Measurements from ENCODE around the gene PRDM16.
"Not testable (repeated sequence)": the region's sequence is repeated elsewhere in the genome, so short reads cannot be mapped to it uniquely, and the experiment has no call there.

- TF ChIP-seq ZNF274 (IDR thresholded peaks at IDR 0.05; ENCODE audit: low read depth, low read length); YY1 (IDR thresholded peaks at IDR 0.05; ENCODE audit: insufficient read depth, insufficient read length): not testable (repeated sequence)
Measured at GRCh38 chr1:3087946-3088668, 19.1 kb downstream of the PRDM16 start.
